ENCODE data around the gene TYMP. TPM values are rescaled to one million over a fixed set of nuclear protein-coding genes. Genes with fewer than 3 reads are reported as not detected.
A peak's percentile ranks its signal among the peaks of the same experiment; 100 is the strongest.

The TYMP gene
- total RNA-seq, 1 donor from 2014 or later, result 86.0 TPM

DNA sequence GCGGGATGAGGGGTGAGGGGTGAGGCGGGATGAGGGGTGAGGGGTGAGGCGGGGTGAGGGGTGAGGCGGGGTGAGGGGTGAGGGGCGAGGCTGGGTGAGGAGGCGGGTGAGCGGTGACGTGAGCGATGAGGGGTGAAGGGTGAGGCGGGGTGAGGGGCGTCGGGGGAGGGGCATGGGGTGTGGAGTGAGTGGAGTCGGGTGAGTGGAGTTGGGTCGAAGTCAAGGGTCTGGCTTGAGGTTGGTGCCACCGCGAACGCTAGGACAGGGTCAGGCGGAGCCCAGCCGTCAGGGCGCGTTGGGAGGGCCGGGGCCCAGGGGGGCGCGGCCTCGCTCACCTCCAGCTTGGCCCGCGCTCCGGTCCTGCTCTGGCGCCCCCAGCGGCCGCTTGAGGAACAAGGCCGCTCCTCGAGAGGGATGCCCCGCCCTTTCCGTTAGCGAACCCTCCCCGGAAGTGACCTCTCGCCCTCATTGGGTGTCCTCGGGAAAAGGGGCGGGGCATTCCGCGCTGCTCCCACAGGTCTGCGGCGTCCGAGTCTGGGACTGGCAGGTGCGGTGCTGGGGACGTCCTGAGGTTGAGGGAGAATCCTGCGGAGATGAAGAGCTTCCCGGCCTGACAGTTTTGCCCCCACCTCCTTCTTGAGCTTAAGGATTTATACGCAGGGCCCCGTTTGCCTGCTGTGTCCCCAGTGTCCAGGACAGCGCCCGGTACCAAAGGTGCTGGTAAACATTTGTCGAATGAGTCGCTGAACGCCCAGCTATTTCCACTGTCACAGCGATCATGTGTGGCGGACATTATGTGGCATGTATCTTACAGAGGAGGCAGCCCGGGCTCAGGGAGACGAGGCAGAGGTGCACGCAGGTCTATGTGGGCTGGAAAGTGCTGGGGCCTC, 33.0 kb upstream of the TYMP start, which contains the start of gene SYCE3:
SYCE3 (minus strand) TSS at position 397 of the 890 bp plus-strand sequence. CDS start 6,514 bp downstream, outside the sequence.
- ATAC-seq, result peak; percentile 95

DNA sequence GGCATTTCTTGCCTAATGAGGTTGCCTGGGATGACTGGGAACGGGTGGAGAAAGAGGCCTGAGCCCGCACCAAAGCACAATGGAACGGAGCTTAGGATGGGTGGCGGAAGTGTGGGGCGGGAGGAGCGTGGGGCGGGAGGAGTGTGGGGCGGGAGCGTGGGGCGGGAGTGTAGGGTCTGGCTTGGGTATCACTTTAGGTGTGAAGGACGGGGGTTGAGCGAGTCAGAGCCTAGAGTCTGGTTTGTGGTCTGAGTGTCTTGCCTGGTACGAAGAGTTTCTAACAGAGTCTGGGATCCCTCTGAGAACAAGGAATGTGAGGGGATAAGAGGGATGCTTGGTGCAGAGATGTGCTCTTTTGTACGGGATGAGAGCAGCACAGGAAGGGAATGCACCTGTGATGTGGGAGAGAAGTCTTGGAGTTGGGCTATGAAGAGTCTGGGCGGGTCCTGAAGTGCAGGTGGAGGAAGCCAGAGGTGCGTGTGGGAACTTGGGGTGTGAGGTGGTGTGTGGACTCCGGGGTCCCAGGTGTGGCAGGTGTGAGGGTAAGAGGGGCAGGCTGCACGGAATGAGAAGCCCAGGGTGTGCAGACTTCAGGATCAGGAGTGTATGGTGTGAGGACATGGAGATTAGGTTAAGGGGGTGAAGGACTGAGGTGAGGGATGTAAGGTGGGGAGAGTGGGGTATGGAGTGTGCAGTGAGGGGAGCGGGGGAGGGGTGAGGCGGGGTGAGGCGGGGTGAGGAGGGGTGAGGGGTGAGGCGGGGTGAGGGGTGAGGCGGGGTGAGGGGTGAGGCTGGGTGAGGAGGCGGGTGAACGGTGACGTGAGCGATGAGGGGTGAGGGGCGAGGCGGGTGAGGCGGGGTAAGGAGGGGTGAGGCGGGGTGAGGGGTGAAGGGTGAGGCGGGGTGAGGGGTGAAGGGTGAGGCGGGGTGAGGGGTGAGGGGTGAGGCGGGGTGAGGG, 31.9 kb upstream of the TYMP start:
- ATAC-seq, result no peak

DNA sequence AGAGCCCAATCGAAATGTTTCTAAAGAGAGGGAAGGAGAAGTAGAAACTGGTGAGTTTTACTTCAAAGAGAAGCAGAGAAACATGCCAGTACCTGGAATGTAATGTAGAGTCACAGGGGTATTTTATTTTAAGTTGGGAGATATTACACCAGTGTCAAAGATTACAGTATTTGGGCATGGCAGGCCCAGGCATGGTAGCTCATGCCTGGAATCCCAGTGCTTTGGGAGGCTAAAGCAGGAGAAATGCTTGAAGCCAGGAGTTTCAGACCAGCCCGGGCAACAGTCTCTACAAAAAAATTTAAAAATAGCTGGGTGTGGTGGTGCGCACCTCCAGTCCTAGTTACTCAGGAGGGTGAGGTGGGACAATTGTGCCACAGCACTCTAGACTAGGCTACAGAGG, 30.2 kb upstream of the TYMP start:
- no peak for ATAC-seq

DNA sequence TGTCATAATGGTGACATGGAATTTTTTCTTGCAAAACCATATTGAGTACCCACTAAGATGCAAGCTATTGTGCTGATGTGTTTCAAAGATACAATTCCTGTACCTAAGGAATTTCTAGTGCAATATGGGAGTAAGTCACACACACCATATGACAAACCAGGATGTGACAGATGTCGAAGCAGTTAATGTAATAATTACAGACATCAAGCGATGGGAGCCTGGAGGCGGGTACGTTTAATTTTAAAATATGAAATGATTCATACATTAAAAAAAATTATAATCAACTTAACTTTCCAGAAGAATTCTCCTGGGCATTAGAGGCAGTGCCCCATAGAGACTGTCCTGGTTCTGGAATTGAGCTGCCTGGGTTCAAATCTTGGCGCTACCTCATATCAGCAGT, 26.9 kb upstream of the TYMP start:
- no peak for ATAC-seq

DNA sequence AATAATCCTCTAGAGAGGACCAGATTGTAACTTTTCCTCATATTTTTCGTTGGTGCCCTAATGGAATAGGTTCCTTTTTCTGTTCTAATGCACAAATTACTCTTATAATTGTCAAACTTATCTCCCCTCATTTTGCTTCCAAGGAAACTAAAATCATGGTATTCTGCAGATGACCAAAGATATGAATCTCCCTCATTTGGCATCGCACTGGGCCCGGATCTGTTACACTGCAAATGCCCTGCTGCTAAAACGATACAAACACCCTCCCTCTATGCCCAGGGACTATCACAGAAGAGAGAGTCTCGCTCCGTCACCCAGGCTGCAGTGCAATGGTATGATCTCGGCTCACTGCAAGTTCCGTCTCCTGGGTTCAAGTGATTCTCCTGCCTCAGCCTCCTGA, 23.5 kb upstream of the TYMP start:
- ATAC-seq, result no peak

DNA sequence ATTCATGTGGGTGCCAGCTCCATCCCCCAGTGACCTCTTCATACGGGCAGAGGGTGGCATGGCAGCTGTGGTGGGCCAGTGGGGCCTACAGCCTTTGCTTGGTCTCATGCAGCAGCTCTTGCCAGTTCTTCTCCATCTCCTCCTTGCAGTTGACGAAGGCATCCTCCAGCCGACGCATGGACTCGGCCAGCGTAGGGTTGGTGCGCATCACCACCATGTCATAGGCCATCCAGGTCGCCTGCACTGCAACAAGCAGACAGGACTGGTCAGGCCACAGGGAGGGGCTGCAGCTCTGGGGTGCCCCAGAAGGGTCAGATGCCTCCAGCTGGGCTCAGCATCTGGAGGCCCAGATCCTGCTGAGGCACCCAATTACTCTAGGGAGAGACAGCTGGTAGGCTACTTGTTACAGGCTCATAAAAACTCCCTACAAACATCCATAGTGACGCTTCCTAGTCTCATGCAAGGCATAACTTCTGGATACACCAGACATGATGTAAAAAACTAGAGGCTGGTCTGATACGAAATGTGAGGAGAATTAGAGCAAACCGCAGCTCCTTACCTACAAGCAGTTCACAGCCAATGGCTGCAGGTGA, 21.4 kb upstream of the TYMP start:
- ATAC-seq, result no peak

DNA sequence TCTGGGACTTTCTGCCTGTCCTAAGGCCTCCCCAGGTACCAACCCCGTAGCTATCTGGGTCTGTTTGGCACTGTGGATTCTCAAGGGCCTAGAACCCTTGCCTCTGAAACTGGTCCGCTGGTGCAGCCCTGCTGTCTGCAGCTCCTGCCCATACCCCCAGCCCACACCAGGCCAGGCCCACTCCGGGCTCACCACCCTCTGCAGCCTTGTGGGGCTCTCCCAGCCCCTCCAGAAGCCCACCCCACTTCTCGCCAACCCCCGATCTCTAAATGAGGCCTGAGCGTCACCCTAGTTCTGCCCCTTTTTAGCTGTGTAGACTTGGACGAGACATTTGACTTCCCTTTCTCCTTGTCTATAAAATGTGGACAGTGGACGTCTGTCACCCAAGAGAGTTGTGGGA, 20.6 kb upstream of the TYMP start:
- no peak for ATAC-seq

DNA sequence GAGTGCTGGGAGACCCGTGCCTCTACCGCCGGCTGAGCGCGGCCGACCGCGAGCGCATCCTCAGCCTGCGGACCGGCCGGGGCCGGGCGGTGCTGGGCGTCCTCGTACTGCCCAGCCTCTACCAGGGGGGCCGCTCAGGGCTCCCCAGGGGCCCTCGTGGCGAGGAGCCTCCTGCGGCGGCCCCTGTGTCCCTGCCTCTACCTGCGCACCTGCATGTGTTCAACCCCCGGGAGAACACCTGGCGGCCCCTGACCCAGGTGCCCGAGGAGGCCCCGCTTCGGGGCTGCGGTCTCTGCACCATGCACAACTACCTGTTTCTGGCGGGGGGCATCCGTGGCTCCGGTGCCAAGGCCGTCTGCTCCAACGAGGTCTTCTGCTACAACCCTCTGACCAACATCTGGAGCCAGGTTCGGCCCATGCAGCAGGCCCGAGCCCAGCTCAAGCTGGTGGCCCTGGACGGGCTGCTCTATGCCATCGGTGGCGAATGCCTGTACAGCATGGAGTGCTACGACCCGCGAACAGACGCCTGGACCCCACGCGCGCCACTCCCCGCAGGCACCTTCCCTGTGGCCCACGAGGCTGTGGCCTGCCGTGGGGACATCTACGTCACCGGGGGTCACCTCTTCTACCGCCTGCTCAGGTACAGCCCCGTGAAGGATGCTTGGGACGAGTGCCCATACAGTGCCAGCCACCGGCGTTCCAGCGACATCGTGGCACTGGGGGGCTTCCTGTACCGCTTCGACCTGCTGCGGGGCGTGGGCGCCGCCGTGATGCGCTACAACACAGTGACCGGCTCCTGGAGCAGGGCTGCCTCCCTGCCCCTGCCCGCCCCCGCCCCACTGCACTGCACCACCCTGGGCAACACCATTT, 19.3 kb upstream of the TYMP start:
- no peak for ATAC-seq

DNA sequence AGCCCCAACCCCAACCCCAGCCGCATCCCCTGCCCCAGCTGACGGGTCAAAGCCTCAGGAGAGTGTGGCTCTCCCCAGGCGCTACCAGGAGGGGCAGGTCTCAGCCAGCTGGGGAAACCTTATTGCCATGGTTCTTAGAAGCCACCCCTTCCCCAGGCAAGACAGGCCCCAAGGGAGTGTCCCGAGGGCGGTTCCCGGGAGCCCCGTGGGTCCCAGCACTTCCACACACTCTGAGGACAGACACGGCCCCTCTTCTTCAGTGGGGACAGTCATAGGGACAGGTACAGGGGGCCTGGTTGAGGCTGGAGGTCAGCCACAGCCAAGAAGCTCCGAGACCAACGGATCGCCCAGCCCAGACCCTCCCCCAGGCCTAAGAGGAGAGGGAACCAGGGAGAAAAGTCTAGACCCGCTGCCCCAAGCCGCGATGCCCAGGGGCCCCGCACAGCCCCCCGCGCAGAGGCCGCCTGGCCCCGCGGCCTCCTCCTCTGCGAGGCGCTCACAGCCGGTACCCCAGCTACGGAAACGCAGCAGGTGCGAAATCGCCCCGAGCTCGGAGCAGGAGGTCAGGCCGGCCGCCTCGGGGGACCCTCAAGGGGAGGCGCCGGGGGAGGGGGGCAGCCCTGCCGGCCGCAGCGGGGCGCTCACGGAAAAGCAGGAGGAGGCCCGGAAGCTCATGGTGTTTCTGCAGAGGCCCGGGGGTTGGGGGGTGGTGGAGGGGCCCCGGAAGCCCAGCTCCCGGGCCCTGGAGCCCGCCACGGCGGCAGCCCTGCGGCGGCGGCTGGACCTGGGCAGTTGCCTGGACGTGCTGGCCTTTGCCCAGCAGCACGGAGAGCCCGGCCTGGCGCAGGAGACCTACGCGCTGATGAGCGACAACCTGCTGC, 18.5 kb upstream of the TYMP start:
- ATAC-seq, result no peak

DNA sequence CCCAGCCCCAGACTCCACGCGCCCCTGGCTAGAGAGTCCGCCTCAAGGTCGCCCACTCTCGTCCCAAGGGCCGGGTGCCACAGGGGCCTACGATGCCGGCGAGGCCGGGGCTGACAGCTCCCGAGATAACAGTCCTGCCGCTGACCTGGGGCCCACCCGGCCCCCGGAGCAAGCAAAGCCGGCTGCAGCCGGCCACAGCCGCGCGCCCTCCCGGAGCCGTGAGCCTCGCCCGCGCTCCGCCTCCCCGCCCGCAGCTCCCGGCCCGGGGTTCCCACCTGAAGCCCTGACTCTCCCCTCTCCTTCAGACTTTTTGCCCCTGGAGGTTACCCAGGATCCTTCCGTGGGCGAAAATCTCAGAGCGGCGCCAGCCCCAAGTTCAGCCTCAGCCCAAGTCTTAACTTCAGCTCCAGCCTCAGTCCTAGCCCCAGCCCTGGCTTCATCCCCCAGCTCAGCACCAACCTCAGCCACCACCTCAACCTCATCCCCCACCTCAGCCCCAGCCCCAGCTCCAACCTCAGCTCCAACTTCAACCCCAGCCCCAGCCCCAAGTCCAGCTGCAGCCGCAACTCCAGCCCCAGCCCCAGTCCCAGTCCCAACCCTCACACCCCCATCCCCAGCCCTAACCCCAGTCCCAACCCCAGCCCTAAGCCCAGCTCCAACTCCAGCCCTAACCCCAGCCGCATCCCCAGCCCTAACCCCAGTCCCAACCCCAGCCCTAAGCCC, 17.6 kb upstream of the TYMP start:
- no peak for ATAC-seq

DNA sequence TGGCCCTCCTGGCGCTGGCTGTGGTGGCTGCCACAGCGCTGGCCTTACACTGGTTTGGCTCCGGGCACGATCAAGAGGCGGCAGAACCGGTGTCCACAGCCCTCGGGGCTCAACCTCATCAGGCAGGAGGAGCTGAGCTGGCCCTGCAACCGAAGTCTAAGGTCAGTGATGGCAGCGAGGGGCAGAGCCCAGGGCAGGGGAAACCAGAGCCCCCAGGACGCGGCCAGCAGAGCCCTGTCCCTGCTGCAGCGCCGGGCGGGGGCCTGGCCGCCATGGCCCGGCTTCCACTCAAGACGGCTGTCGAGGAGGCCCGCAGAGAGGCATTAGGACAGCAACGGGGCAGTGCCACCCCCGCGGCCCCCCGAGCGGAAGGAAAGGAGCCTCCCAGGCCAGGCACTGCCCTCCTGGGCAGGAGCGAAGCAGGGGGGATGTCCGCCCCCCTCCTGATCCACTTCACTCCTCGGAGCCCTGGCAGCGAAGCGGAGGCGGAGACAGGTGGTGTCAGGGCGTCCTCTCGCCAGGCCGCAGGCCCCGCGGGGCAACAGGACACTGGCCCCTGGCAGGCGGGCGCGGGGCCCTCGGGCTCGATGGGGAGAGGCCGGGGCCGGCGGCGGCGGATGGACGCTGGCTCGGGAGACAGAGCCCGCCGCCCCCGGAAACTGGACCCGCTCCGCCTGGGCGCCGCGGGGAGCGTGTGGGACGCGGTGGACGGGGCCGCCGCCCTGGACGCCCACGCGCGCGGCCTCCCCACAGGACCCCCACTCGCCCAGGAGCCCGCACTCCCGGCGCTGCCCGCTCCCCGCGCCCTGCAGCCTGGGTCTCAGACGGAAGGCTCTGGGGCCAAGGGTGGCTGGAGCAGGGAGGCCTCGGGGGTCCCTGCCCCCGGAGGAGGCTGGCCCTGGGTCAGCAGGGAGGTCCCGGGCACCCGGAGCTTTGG, 16.8 kb upstream of the TYMP start:
- no peak for ATAC-seq

DNA sequence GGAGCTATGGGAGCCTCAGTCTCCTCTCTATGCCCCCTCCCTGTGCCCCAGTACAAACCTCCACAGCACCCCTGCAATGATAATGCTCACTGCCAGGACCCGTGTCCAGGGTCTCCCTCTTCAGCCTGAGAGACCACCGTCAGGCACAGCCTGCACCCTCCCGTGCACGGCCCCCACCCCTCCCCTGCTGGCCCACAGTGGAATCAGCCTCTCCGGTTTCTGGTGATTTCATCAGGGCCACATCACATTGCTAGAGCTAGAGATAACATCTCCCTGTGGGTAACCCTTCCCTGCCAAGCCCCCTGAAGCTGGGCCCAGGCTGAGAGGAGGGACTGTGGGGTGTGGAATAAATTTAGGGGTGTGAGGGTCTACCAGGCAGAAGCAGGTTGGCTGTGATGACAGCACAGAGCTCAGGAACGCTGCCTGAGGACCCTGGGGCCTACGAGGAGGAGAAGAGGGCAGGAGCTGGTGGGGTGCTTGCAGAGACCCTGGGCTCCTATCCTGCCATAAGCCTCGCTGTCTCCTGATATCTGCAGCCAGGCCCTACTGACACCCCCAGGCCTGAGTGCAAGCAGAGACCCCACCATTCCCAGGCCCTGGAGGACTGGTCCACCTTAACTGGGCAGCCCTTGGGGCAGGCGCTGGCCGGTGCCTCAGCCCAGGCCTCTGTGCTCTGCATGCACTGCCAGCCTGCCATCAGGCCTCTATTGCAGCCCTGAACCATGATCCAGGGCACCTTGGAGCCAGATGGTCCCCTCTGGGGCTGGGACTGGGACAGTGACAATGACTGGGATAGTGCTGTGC, 15.9 kb upstream of the TYMP start, which contains the start of gene KLHDC7B:
KLHDC7B (plus strand) TSS at position 378 of the 804 bp plus-strand sequence; CDS start at position 723, 345 bp downstream.
- no peak for ATAC-seq

DNA sequence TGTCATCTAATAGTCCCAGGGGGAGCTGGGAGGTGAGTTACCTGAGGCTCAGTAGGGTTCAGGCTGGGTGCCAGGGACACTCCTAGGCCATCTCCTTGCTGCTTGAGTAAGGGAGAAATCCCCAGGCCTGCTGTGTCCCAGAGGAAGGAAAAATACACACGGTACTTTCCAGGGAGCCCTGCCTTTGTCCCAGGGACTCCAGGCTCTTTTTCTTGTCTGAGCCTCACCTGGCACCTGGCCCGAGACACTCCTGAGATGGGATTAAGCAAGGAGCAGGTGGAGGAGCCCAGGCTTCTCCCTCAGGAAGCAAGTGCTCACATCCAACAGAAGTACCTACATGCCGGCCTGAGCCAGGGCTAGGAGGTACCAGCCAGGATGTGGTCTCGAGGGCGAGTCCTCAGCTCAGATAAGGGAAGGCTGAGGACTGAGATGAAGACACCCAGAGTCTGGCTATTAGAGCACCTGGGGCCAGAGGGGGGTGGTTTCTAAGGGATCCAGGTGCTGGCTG, 15.0 kb upstream of the TYMP start:
- peak; percentile 25 for ATAC-seq

DNA sequence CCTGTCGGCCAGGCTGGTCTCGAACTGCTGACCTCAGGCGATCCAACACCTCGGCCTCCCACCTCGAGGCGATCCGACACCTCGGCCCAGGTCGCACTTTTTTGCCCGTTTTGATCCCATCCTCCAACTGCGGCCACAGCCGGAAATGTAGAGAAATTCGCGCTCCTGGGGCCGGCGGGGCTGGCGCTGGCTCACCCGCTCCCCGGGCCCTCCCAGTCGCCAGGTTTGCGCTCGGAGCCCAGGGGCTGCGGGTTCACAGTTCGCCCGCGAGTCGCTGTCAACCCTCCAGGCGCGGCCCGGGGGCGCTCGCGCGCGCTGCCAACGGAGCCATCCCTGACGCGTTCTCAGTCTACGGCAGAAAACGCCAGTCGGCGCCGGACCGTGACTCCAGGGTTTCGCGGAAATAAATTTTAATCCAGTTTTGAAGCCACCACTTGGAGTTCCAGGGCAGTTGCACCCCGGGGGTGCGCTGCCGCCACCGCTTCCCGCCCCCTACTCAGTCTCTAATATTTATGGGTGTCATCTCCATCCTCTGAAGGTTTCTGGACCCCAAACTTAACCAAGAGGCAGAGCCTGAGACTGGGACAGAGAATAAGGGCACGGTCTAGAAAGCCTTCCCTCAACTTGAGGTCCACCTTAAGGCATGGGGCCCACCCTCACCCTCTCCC, 14.4 kb upstream of the TYMP start:
- ATAC-seq, result peak; percentile 21

DNA sequence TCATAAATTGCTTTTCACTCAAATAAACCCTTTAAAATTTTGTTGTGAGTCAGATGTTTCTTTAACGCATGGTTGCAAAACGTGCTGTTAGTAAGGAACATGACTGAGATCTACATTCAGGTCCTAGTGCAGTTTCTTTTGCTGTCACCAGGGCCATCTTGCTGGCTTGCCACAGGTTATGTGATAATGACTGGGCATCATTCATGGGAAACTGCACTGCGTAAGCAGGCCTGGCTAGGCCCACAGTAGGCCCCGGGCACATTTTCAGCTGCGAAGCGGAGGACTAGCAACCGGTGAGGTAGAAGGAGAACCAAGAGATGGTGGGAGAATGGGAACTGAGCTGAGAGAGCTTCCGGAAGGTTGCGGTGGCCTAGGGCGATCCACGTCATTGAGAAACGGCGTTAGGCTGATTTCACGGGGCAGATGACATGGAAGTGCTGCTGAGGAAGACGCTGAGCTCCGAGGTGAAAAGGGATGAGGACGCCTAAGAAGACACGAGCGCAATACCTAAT, 12.7 kb upstream of the TYMP start:
- ATAC-seq, result peak; percentile 25

DNA sequence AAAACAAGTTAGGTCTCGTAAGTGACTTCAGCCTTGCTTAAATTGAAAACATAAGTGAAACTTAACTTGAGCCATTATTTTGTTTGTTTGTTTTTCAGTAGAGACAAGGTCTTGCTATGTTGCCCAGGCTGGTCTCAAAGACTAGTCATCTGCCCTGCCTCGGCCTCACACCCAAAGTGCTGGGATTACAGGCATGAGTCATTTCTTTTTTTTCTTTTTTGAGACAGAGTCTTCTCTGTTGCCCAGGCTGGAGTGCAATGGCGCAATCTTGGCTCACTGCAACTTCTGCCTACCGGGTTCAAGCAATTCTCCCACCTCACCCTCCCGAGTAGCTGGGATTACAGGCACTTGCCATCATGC, 11.8 kb upstream of the TYMP start:
- peak; percentile 79 for ATAC-seq

DNA sequence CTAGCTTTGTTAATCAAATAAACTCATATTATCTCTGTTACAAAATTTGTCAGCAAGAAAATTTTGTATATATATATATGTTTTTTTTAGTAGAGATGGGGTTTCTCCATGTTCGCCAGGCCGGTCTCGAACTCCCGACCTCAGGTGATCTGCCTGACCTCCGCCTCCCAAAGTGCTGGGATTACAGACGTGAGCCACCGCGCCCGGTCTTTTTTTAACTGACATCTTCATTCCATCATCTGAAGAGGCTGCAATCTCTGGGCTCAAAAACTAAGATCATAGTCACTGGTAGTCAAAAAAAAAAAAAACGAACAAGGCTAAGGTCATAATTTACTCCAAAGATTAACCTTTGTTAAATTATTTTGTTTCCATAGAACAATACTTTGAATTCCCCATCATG, 10.6 kb upstream of the TYMP start:
- ATAC-seq, result no peak
